A375 (cell line): ENCODE results near the gene PSAP. TPM values are rescaled to one million over a fixed set of nuclear protein-coding genes. Genes with fewer than 3 reads are reported as not detected.

Experiments
- small RNA-seq: library from RNA; depleted of rRNA; stranded (forward); fragments of <200 nt; gene quantifications from one replicate; pipeline ENCODE3, GENCODE V24; 2014
- total RNA-seq: library from RNA; depleted of rRNA; stranded (reverse); fragments of >200 nt; shearing (Covaris generic); gene quantifications from 2 replicates; pipeline ENCODE4 v1.2.3, GENCODE V29; 2014; rRNA removed

Gene PSAP
- total RNA-seq: 390 and 399 TPM in 2 replicates

DNA sequence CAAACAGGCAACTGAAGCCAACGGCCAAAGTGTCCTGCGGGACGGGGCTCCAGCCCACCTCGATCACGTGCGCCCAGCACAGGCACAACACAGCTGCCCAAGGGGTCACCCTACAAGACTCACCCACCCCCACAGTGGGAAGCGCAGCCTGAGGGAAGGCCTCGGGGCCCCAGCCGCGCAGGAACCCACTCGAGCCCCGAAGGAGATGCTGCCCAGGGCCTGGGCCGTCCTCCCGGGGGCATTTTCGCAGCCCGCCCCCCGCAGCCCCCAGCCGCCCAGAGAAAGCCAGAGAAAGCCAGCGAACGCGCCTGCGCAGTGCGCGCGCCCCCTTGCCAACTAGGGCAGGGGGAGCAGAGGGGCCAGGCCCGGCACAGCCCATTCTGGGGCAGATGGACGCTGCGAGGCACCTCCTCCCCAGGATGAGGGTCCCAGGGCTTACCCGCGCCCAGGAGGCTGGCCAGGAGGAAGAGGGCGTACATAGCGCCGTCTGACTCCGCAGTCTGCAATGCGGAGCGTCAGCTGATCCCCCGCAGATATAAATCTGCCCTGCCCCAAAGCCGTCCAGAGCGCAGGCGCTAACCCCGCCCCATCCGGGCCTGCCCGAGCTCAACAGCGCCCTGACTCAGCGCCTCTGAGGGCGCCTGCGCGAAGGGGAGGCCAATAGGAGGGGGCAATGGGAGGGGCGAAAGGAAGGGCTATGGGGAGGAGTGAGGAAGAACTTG is at the start of gene PSAP:
TSS of gene PSAP (minus strand) at position 509 of the 722 bp plus-strand sequence. CDS start at position 479, 30 bp downstream.

DNA sequence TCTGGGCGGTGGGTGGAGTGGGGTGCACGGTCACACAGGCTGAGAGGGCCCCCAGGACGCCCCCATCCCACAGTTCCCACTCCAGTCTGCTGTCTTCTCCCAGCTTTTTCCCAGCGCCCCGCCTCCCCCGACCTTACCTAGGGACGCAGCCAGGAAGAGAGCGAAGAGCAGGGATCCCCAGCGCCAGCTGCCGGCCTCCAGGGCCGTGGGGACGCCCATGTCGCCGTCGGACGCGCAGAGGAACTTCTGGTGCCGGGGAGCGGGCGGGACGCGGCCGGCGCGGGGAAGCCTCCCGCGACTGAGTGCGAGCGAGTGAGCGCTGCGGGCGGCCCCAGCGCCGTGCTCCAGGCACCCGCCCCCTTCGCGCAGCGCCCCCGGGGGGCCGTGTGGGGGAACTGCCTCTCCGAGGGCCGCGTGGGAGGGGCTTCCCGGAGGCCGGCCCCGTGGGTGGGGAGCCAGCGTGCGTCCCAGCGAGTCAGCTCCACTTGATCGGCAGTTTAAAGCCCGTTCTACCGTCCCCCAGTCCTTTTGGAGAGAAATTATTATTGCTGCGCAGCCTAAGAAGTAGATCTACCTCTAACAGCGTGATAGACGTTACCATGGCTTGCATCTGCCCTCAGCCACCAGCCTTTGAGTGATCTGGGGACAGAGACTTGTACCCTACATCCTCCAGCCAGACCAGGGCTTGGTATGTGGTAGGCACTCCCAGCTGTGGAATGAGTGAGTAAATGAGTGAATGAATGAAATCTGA is 77.7 kb downstream of the PSAP start, which contains the start of gene VSIR:
TSS of gene VSIR (minus strand) at position 300 of the 751 bp plus-strand sequence. CDS start at position 219, 81 bp downstream.

Small RNA genes lying within 50 kb of the gene (small RNA-seq; reads per million reads assigned to genes)
- gene MIR7152 (not detected), gene RNU7-38P (not detected)

Other genes with a start within 250 kb of the PSAP start
- not detected in 2 replicates for gene C10orf105, start 131.5 kb downstream of the PSAP start, total RNA-seq
- gene VSIR, start 77.7 kb downstream of the PSAP start, total RNA-seq: 7.4 and 9.5 TPM in 2 replicates
- gene CHST3, start 113.1 kb upstream of the PSAP start, total RNA-seq: 17.9 and 18.5 TPM in 2 replicates
- gene SPOCK2, start 237.3 kb upstream of the PSAP start, total RNA-seq: 0.75 and 0.85 TPM in 2 replicates